H9 (cell line): ENCODE data around the gene ESRRB. TPM values are rescaled to one million over a fixed set of nuclear protein-coding genes. Genes with fewer than 3 reads are reported as not detected.

Source experiments
- DNase-seq: peaks from one replicate; pipeline ENCODE4 v3.0.0-alpha.2; 2017
- H2AFZ ChIP-seq: one replicate; pipeline ENCODE4 v1.6.1; 2013; ENCODE audit warnings: mild to moderate bottlenecking, low read length, control low read depth, moderate library complexity
- H2AK5ac ChIP-seq: 2 replicates; pipeline ENCODE4 v1.6.1; 2013; ENCODE audit warnings: low read length, control low read depth, mixed read lengths; ENCODE audit not compliant: insufficient read length
- H2BK120ac ChIP-seq: one replicate; pipeline ENCODE4 v1.6.1; 2013; ENCODE audit warnings: low read depth, mild to moderate bottlenecking, low read length, control low read depth, inconsistent platforms; ENCODE audit not compliant: poor library complexity, severe bottlenecking
- H2BK12ac ChIP-seq: 2 replicates; pipeline ENCODE4 v1.6.1; 2013; ENCODE audit warnings: low read length, control low read depth, mixed read lengths, low read depth; ENCODE audit not compliant: insufficient read length
- H2BK15ac ChIP-seq: 2 replicates; pipeline ENCODE4 v1.6.1; 2013; ENCODE audit warnings: low read depth, low read length, control low read depth
- H2BK20ac ChIP-seq: one replicate; pipeline ENCODE4 v1.6.1; 2013; ENCODE audit warnings: low read depth, mild to moderate bottlenecking, low read length, control low read depth, inconsistent platforms; ENCODE audit not compliant: poor library complexity, severe bottlenecking
- H2BK5ac ChIP-seq: 2 replicates; pipeline ENCODE4 v1.6.1; 2013; ENCODE audit warnings: low read length, control low read depth, mixed read lengths; ENCODE audit not compliant: insufficient read length
- H3K14ac ChIP-seq: 2 replicates; pipeline ENCODE4 v1.6.1; 2013; ENCODE audit warnings: low read length, control low read depth; ENCODE audit not compliant: insufficient read depth
- H3K18ac ChIP-seq: 2 replicates; pipeline ENCODE4 v1.6.1; 2013; ENCODE audit warnings: low read depth, mild to moderate bottlenecking, mixed read lengths, low read length, control low read depth; ENCODE audit not compliant: insufficient read length
- H3K23ac ChIP-seq: 2 replicates; pipeline ENCODE4 v1.6.1; 2013; ENCODE audit warnings: low read length, control low read depth, mixed read lengths, low read depth; ENCODE audit not compliant: insufficient read length
- H3K23me2 ChIP-seq: 2 replicates; pipeline ENCODE4 v1.6.1; 2013; ENCODE audit warnings: low read depth, mild to moderate bottlenecking, mixed read lengths, low read length, control low read depth; ENCODE audit not compliant: insufficient read length, poor library complexity, severe bottlenecking
- H3K27ac ChIP-seq: 2 replicates; pipeline ENCODE4 v1.5.1; 2013; ENCODE audit warnings: low read length, control low read depth, mixed read lengths, low read depth; ENCODE audit not compliant: insufficient read length
- H3K27me3 ChIP-seq: 2 replicates; pipeline ENCODE4 v1.6.1; 2013; ENCODE audit warnings: low read length, control low read depth, inconsistent platforms; ENCODE audit not compliant: insufficient read depth
- H3K4ac ChIP-seq: 2 replicates; pipeline ENCODE4 v1.6.1; 2013; ENCODE audit warnings: low read depth, mild to moderate bottlenecking, control low read depth, inconsistent platforms, low read length, moderate library complexity
- H3K4me1 ChIP-seq: 2 replicates; pipeline ENCODE4 v1.6.1; 2013; ENCODE audit warnings: low read length, control low read depth, inconsistent platforms; ENCODE audit not compliant: insufficient read depth
- H3K4me2 ChIP-seq: 2 replicates; pipeline ENCODE4 v1.6.1; 2013; ENCODE audit warnings: low read length, control low read depth, mixed read lengths; ENCODE audit not compliant: insufficient read length, insufficient read depth
- H3K56ac ChIP-seq: 2 replicates; pipeline ENCODE4 v1.6.1; 2013; ENCODE audit warnings: low read depth, mild to moderate bottlenecking, mixed read lengths, low read length, control low read depth; ENCODE audit not compliant: insufficient read length
- H3K79me1 ChIP-seq: 2 replicates; pipeline ENCODE4 v1.6.1; 2013; ENCODE audit warnings: low read depth, mild to moderate bottlenecking, moderate library complexity, low read length, control low read depth, inconsistent platforms; ENCODE audit not compliant: insufficient read depth, poor library complexity, severe bottlenecking
- H3K79me2 ChIP-seq: 2 replicates; pipeline ENCODE4 v1.6.1; 2013; ENCODE audit warnings: low read length, control low read depth, inconsistent platforms; ENCODE audit not compliant: insufficient read depth
- H3K9ac ChIP-seq: 2 replicates; pipeline ENCODE4 v1.6.1; 2013; ENCODE audit warnings: low read length, control low read depth, mixed read lengths; ENCODE audit not compliant: insufficient read length; ENCODE audit errors: extremely low read depth
- H3K9me3 ChIP-seq: one replicate; pipeline ENCODE4 v1.6.1; 2013; ENCODE audit warnings: low read depth, low read length, inconsistent platforms; ENCODE audit not compliant: control insufficient read depth
- H3T11ph ChIP-seq: one replicate; pipeline ENCODE4 v1.6.1; 2013; ENCODE audit warnings: mild to moderate bottlenecking, low read length, control low read depth, inconsistent platforms
- H4K20me1 ChIP-seq: one replicate; pipeline ENCODE4 v1.6.1; 2013; ENCODE audit not compliant: control insufficient read depth, insufficient read length, insufficient read depth
- H4K5ac ChIP-seq: 2 replicates; pipeline ENCODE4 v1.6.1; 2013; ENCODE audit warnings: low read depth, mild to moderate bottlenecking, mixed read lengths, low read length, control low read depth; ENCODE audit not compliant: insufficient read length
- H4K8ac ChIP-seq: replicated peaks from 2 replicates; pipeline ENCODE4 v1.6.1; 2013; ENCODE audit warnings: low read length, control low read depth, mixed read lengths, low read depth; ENCODE audit not compliant: insufficient read length
- H4K91ac ChIP-seq: 2 replicates; pipeline ENCODE4 v1.6.1; 2013; ENCODE audit warnings: low read depth, mild to moderate bottlenecking, moderate library complexity, mixed read lengths, low read length, control low read depth; ENCODE audit not compliant: insufficient read length
- H3K27ac Mint-ChIP-seq, 3 experiments: 2 replicates in 2 of 3; 3 replicates in 1 of 3; pipeline ENCODE4 v1.8.0; 2020 to 2021; ENCODE audit warnings: mixed read lengths in 3 of 3, mild to moderate bottlenecking in 1 of 3, moderate library complexity in 1 of 3
- H3K27me3 Mint-ChIP-seq: 2 replicates; pipeline ENCODE4 v1.8.0; 2021; ENCODE audit warnings: low read depth, mild to moderate bottlenecking, moderate library complexity, mixed read lengths
- H3K36me3 Mint-ChIP-seq, 3 experiments: 2 replicates in 2 of 3; 3 replicates in 1 of 3; pipeline ENCODE4 v1.8.0; 2020 to 2021; ENCODE audit warnings: low read depth in 3 of 3, mixed read lengths in 3 of 3; ENCODE audit not compliant: insufficient read depth in 1 of 3
- H3K4me1 Mint-ChIP-seq, 2 experiments: 2 replicates each; pipeline ENCODE4 v1.8.0; 2020; ENCODE audit warnings: mixed read lengths in 2 of 2
- H3K4me3 Mint-ChIP-seq, 2 experiments: 2 replicates in 1 of 2; 3 replicates in 1 of 2; pipeline ENCODE4 v1.8.0; 2020 to 2021; ENCODE audit warnings: mild to moderate bottlenecking in 2 of 2, mixed read lengths in 2 of 2, moderate library complexity in 1 of 2
- H3K9me3 Mint-ChIP-seq, 2 experiments: 2 replicates in 1 of 2; 3 replicates in 1 of 2; pipeline ENCODE4 v1.8.0; 2020; ENCODE audit warnings: mild to moderate bottlenecking in 2 of 2, mixed read lengths in 2 of 2, moderate library complexity in 1 of 2
- total RNA-seq: library from RNA; stranded (reverse); gene quantifications from 2 replicates; pipeline ENCODE4 v1.2.1, GENCODE V29; 2021
- TF ChIP-seq, protein P1 (sequence below): fragments of 200-600 bp; sonication (generic); conservative IDR thresholded peaks from 3 replicates; pipeline ENCODE4 v1.8.0; 2021; ENCODE audit warnings: antibody characterized with exemption, mild to moderate bottlenecking

Gene ESRRB
- total RNA-seq, 1 experiment from 2014 or later = 0.11 TPM

DNA sequence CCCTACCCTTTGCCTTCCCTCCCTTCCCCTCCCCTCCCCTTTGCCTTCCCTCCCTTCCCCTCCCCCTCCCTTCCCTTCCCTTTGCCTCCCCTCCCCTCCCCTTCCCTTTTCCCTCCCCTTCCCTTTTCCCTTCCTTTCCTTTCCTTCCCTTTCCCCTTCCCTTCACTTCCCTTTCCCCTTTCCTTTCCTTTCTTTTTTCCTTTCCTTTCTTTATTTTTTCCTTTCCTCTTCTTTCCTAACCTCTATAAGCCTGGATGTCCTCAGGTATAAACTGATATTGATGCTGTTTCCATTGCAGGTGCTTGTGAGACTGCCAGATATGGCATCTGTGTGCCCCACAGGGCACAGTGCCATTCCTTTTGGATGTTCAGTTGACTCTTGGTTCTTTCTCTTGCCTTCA is 163.2 kb downstream of the ESRRB start:
- H3K9ac ChIP-seq = no peak overlapping the region
- H4K5ac ChIP-seq = no peak overlapping the region
- no peaks in the 10 kb centered on the region for H3K79me1 ChIP-seq
- H3K4me3 Mint-ChIP-seq = no peak overlapping the region
- H3K9me3 Mint-ChIP-seq = no peaks in the 10 kb centered on the region
- no peak overlapping the region for H3K27ac Mint-ChIP-seq
- H3K4me1 ChIP-seq = peaks cover 4% of the 10 kb centered on the region; the same call in 1 of the 2 replicates
- no peaks in the 10 kb centered on the region for H4K20me1 ChIP-seq
- TF ChIP-seq, protein P1, sequence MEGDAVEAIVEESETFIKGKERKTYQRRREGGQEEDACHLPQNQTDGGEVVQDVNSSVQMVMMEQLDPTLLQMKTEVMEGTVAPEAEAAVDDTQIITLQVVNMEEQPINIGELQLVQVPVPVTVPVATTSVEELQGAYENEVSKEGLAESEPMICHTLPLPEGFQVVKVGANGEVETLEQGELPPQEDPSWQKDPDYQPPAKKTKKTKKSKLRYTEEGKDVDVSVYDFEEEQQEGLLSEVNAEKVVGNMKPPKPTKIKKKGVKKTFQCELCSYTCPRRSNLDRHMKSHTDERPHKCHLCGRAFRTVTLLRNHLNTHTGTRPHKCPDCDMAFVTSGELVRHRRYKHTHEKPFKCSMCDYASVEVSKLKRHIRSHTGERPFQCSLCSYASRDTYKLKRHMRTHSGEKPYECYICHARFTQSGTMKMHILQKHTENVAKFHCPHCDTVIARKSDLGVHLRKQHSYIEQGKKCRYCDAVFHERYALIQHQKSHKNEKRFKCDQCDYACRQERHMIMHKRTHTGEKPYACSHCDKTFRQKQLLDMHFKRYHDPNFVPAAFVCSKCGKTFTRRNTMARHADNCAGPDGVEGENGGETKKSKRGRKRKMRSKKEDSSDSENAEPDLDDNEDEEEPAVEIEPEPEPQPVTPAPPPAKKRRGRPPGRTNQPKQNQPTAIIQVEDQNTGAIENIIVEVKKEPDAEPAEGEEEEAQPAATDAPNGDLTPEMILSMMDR = no peak
- H3K4me1 Mint-ChIP-seq = peaks cover 20 to 29% of the 10 kb centered on the region in 2 experiments
- no peaks in the 10 kb centered on the region for H3K79me2 ChIP-seq
- no peak overlapping the region for H4K8ac ChIP-seq
- H3K56ac ChIP-seq = no peak overlapping the region
- H3K36me3 Mint-ChIP-seq = 0 out of 7 replicates have a peak, but pooled peaks cover 0 to 1% (median 0%) of the 10 kb centered on the region in 3 experiments
- H4K91ac ChIP-seq = no peak overlapping the region
- no peak overlapping the region for H2BK12ac ChIP-seq
- H2AFZ ChIP-seq = no peak overlapping the region
- no peak overlapping the region for H3K14ac ChIP-seq
- H2BK15ac ChIP-seq = no peak overlapping the region
- no peak overlapping the region for H2AK5ac ChIP-seq
- no peak overlapping the region for H2BK5ac ChIP-seq
- DNase-seq = no peak
- H3K27ac ChIP-seq = no peak overlapping the region
- no peaks in the 10 kb centered on the region for H3K27me3 ChIP-seq
- H3K23me2 ChIP-seq = no peaks in the 10 kb centered on the region
- no peak overlapping the region for H3K18ac ChIP-seq
- no peak overlapping the region for H3K4me2 ChIP-seq
- no peak overlapping the region for H3K23ac ChIP-seq
- H2BK120ac ChIP-seq = no peak overlapping the region
- no peaks in the 10 kb centered on the region for H3K9me3 ChIP-seq
- no peaks in the 10 kb centered on the region for H3K27me3 Mint-ChIP-seq
- no peak overlapping the region for H2BK20ac ChIP-seq
- no peak overlapping the region for H3T11ph ChIP-seq
- no peak overlapping the region for H3K4ac ChIP-seq
